Fibroblast of upper back skin (primary cell): ENCODE data around the gene SLC12A3.
"Not testable (repeated sequence)": the region's sequence is repeated elsewhere in the genome, so short reads cannot be mapped to it uniquely, and the experiment has no call there.

Experiments
- DNase-seq: peaks from one replicate; pipeline ENCODE4 v3.0.0-alpha.2; 2013

Gene SLC12A3

DNA sequence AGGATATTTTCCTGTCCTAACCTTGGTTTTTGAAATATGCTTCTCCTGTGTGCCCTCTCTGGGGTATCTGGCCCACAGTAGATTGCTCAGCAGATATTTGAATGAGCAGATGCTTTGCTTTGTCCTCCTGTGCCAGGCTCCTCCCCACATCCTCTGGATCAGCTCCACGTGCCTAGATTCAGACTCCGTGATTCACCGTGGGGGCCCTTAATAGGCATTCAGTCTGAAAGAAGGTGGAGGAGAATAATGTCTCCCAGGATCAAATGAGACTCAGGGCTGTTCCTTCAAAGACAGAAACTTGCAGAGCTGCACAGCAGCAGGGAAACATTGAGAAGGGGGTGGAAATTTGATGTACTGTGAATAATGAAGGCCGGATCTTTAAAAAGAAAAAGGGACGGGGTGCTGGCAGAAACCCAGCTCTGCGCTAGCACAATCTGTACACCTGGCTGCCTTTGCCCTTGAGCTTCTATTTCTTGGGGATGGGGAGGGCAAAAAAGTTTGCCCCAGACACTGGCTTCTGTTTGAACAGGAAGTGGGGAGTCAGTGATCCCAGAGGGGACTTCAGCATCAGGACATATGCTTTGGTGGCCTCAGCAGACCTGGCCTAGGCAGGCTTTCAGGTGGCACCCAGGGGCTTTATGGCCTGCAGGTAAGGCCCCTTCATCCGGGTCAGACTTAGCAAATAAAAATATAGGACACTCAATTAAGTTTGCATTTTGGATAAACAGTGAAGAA is 15.9 kb upstream of the SLC12A3 start:
- peak; percentile 86 for DNase-seq

DNA sequence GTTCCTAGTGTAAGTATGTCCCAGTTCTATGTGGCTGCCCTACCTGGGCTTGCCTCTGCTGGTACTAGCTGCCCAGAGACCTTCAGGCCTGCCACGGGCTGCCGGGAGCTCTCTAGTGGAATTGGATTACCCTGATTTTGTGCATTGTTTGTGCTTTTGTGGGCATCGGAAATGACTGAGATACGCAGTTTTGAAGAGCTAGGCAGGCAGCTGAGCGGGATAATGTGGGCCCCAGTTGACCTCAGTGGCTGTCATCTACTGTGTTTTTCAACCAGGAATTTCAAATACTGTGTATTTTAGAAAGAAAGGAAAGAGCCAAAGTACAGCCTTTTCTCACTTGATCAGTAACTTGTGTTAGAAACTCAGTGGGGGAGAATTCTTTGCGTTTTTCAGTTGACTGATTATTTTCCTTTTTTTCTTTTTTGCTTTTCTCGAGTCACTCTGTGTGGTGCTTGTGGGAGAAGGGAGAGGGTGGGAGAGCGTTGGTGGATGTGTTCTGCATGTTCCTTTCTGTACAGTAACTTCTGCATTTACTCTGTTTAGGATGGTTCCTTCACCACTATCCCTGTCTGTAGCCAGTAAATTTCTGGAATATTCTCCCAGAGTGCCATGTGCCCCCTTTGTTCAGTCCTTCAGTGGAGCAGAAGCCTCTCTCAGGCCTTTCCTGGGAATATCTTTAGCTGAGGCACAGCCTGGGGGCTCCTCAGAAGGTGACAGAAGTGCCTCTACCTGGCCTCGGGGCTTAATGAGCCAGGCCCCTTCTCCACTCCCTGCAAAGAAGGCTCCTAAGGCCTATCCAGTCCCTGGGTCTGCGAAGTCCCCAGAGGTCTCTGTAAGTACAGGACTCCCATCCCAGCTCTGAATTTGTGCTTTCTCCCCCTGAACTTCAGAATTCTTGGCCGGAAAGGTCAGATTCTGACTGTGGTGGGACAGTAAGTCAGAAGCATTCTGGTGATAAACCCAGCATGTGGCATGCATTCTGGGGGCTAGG is 15.0 kb upstream of the SLC12A3 start:
- peak; percentile 81 for DNase-seq

DNA sequence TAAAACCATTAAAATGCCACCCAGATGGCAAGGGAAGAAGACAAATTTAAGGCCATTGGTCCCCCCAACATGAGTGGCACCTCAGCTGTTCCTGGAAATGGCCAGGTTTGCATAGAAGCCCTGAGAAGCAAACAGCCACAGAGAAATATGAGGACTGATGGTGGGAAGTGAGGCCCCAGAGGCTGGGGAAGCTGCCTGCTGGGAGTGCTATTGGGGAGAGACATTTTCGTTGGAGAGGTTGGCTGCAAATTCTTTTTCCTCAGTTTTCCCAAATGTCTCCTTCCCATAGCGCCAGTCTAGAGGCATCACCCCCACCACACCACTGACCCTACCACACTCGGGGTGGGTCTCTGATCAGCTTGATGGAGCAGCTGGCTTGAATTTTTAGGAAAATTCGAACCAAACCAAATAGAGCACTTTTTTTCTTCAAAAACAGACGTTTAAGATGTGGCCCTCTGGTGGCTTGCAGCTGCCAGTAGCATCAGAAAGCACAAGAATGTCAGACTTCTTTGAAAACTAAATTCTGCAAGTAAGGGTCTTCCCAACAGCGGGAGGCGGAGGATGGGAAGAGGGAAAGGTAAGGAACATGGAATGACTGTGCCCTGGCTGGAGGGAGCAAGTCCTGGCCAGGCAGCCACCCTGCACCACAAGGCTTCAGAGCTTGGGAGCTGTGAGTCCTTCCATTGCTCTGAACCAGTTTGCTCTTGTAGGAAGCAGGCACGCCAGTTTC is 13.2 kb upstream of the SLC12A3 start:
- DNase-seq: peak; percentile 42

DNA sequence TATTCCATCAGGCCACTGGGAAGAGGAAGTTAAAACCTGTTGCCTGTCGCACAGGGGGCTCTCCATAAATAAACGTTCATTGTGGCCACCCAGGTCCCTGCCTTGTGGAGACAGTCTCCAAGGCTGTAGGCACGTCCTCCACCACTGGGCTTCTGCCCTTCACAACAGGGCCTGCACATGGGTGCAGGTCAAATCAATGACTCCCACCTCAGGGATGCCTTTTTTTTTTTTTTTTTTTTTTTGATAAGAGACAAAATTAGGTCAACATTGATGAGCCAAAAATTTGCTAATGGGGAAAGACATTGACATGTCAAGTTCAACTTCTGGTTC is 12.6 kb upstream of the SLC12A3 start:
- no peak for DNase-seq

DNA sequence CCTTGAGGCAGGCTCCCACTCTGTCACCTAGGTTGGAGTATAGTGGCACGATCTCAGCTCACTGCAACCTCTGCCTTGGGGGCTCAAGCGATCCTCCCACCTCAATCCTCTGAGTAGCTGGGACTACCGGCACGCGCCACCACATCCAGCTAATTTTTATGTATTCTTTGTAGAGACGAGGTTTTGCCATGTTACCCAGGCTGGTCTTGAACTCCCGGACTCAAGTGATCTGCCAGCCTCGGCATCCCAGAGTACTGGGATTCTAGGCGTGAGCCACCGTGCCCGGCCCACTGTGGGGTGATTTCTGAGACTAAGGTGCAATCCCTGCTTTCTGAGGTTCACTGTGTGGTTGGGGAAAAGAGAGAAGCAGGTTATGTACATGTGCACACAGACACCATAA is 12.0 kb upstream of the SLC12A3 start:
- DNase-seq: no peak

DNA sequence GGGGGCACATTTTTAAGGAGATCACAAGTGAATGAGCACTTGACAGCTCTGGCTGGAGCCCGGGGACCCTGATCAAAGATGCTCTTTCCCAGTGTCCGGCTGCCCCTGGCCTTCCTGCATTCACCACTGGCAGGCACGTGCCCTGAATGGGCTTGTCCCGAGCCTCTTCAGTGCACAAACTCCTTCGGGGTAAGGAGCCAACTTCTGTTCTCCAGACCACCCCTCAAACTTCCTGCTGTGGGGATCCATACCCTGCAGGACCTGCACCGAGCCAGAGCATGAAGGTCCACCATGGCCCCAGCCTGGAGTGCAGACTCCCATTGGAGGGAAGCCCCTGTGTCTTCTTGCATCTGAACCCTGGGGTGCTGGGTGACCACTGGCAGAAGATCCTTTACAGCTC is 9.8 kb upstream of the SLC12A3 start:
- no peak for DNase-seq

DNA sequence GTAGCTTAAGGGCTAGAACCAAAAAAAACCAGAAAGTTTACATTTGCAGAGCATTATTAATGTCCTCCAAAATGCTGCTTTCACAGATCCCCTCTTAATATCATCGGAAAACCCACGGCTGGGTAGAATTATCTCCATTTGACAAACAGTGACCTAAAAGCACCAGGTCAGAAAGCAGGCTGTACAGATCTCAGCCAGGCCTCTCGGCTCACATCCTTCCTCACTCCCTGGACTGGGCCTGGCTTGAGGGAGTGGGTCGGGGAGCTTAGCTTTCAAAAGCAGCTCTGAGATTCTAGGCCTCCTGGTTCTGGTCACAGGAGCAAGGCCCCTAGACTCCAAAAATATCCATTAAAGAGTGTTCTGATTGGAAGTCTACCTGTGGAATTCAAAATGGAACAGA is 9.1 kb upstream of the SLC12A3 start:
- DNase-seq: no peak

DNA sequence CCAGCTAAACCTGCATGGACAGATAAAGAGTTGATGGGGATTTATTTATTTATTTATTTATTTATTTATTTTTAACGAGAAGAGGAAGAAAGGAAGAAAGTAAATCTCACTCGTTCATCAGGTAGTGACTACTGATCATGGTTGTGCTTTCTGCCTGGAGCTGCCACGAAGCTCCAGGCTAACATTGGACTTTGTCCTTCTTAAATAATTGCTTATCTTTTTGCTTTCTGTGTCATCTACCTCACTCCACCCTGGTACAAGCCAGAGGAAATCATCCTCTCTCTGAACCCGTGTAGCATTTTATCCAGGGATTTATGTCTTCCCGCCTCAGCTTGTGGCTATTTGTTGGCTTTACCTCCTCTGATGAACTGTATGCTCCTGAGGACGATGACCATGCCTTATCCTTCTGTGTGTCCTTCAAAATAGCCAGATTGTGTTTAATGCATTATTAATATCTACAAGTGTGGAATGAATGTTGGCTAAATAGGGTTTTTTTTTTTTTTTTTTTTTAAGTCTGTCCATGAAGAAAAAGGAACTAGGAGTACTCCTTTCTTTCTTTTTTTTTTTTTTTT is 8.0 kb upstream of the SLC12A3 start:
- DNase-seq: no peak

DNA sequence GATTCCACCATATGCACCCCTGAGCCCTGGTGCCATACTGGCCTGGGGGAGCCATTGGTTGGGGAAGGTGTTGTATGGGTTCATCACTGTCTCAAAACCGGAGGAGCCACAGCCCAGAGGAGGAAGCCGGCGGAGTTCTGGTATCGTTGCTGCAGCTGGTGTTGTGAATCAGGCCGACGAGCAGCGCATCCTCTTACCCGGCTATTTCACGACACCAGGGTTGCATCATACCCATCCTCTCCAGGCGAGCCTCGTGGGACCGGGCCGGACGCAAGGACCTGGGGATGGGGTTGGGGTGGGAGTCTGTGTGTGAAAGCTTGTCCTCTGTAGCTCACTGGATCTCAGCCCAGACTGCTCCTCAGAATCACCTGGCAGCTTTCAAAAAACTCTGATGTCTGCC is 6.6 kb upstream of the SLC12A3 start:
- no peak for DNase-seq

DNA sequence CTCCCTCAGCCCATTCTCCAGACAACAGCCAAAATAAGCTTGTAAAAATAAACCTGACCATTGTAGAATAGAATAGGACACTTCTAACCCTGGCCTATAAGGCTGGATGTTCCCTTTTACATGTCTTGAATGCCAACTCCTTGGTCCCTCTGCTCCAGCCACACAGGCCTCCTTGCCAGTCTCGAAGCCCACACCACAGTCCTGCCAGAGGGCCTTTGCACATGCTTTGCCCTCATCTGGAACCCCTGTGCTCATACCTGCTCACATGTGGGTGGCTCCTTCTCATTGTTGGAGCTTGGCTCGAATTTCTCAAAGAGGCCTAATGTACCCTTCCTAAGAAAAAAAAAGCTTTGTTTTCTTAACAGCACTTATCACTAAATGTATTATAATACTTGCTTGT is 5.4 kb upstream of the SLC12A3 start:
- no peak for DNase-seq

DNA sequence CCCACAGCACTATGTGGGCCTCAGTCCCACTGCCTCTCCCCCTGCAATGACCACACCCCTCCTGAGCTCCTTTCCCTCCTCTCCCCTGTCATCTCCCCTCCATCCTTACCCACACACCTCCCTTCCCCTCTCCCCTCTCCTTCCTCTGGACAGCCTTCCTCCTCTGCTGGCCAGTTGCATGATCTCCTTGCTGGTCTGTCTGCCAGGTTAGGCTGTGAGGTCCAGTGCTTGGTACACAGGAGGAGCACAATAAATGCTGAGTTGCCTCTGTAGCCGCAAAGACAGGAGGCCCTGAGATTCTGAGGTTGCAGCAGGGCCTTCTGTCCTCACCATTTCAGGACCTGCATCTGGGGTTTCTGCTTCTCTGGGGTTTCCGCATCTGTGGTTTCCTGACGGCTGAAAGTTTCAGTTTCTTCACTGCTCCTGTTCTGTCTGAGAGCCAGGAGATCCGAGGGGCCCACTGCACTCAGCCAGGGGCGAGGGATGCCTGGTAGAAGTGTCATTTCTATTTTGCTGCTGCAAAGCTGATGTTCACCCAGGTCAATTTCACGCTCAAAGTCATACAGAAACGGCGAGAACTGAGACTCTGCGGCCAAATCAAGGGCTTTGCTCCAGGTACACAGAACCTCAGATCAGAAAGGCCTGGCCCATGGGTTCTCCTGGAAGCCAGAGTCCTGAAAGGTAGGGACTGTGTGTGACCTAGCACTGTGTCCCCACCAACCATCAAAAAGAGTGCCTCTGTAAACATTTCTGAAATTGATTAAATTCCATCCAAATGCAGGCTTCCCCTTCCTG is 4.6 kb upstream of the SLC12A3 start:
- DNase-seq: peak; percentile 25

DNA sequence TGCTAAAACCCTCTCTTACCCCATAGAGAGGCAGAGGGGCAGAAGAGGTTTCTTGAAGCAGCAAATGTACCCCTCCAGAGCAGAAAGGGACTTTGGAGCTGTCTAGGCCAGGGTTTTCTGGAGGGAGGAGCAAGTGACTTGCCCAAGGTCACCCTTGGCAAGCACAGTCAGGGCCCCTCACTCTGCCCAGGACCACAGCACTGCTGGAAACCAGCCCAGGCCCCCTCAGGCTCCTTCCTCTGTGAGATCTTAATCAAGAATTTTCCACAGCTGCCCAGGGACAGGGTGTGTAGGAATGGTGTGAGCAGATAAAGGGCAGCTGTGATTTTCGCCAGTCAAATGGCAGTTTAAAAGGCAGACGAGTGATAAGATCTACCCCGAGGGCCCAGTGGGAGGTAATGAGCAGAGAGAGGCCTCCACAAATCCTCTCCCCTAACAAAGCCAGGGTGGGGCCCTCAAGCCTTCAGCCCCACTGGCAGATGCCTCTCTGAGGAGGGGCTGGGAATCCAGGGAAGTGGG is 3.9 kb upstream of the SLC12A3 start:
- peak; percentile 20 for DNase-seq

DNA sequence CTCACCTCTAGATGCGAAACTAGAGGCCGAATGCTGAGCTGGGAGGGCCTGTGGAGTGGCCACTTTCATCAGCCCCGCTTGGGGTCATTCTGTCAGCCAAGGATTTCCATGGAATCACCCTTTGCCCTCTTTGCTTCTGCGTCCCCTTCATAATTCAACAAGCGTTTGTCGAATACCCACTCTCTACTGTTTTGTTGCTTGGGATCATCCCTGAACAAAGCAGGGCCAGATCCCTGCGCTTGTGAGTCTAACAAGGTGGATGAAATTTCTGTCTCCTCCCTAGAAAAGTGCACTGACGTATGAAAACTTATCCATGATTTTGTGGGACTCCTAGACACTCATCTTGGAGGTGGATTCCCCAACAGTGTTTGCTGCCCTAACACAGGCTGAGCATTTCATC is 3.3 kb upstream of the SLC12A3 start:
- no peak for DNase-seq

DNA sequence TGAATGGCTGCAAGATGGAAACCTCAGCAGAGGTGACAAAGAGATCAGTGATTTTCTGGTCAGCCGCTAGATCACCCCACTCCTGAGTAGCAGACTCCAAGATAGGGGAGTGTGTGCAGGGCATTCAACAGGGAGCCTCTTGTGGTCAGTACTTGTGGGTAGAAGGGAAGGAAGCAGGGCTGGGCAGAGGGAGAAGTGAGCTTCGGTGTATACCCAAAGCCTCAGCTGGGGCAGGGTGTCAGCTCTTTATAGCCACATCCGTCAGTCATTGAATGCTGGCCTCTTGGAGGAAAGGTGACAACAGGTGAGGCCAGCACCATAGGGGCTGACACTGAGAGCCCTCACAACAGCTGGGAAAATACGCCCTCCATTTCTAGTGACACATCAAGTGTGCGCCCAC is 2.2 kb upstream of the SLC12A3 start:
- DNase-seq: no peak

DNA sequence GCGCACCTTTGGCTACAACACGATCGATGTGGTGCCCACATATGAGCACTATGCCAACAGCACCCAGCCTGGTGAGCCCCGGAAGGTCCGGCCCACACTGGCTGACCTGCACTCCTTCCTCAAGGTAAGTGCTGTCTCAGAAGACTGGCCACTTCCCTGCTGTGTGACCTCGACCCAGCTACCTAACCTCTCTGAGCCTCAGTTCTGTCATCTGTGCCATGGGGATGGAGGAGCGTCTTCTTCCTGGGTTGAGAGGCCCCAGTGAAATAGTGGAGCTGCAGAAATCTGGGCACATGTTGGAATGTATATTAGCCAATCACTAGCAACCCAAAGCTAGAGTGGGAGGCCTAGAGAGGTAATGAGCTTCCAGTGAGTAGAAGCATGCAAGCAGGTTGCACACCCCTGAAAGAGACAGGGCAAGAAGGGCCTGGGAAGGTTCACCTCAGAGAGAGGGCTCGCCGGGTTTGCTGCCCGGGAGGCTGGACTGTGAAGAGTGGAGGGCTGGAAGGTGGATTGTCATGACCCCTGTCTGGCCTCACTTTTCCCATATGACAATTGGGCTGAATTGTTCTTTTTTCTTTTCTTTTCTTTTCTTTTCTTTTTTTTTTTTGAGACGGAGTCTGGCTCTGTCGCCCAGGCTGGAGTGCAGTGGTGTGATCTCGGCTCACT is 521 bp downstream of the SLC12A3 start:
- DNase-seq: no peak

DNA sequence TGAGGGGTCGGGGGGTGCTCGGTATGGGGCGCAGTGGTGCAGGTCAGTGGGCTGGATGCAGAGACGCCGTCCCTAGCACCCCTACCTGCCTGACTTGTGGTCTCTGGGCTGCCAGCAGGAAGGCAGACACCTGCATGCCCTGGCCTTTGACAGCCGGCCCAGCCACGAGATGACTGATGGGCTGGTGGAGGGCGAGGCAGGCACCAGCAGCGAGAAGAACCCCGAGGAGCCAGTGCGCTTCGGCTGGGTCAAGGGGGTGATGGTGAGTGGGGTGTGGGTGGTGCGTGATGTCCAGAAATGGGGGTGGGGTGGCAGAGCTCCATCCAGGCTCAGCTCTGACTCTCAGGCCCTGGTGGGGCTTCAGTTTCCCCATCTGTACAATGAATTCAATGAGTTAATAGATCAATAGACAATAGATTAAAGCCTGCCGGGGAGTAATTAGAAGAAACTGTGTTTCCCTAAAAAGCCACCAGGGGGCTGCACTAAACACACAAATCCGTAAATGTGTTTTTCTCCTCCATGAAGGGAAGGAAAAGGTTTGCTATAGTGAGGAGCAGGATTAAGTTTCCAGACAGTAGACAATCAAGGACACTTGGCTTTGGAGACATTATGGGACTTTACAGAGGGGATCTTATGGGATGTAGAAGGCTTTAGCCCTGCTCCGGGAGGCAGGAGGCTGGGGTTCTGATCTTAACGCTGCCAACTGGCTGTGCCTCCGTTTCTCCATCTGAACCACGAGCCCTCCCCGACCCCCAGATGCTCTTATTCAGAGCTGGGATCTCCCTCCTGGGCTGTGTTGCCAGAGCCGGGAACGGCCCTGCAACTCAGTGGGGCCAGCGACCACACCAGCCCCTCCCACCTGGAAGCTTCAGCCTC is 2.2 kb downstream of the SLC12A3 start:
- DNase-seq: peak; percentile 71

DNA sequence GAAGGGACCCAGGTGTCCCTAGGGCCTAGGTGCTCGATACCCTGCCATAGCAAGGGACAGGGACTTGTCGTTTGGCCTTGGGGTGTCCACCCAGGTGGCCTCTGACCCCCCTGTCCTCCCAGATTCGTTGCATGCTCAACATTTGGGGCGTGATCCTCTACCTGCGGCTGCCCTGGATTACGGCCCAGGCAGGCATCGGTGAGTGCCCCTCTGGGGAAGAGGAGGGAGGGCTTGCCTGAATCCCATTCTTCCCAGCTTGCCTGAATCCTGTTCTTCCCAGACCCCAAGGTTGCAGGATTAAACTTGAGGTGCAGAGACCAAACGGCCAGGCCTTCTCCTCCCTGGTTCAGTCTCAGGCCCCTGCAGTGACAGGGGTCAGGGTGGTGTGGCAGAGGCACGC is 3.2 kb downstream of the SLC12A3 start:
- no peak for DNase-seq

DNA sequence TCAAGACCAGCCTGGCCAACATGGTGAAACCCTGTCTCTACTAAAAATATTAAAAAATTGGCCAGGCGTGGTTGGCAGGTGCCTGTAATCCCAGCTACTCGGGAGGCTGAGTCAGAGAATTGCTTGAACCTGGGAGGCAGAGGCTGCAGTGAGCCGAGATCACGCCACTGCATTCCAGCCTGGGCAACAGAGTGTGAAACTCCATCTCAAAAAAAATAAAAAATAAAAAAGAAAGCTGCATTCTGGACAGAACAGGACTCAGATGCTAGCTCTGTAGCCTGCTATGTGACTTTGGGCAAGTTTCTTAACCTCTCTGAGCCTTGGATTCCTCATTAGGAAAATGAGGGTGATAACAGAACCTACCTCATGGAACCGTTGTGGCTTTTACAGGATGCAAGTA is 3.8 kb downstream of the SLC12A3 start:
- DNase-seq: not testable (repeated sequence)

DNA sequence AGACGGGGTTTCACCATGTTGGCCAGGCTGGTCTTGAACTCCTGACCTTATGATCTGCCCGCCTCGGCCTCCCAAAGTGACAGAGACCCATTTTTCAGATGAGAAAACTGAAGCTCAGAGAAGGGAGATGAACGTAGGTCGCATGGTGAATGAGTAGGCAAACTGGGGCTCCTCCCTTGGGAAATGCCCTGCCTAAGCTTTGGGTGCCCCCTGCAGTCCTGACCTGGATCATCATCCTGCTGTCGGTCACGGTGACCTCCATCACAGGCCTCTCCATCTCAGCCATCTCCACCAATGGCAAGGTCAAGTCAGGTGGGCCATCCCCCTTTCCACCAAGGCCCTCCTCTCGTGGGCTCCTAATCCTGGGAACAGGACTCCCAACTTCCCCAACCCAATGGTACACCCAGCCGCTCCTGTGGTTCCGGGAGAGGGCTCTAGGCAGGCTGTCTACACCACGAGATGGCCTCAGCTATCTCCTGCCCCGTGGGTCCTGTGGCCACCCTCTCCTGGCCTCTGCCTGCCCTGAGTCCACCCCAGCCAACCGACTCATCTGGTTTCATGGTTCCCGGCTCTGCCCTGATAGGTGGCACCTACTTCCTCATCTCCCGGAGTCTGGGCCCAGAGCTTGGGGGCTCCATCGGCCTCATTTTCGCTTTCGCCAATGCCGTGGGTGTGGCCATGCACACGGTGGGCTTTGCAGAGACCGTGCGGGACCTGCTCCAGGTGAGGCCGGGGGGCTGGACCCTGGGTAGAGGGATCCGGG is 4.7 kb downstream of the SLC12A3 start:
- DNase-seq: peak; percentile 17
